ENCODE results near the gene POLG. TPM values are rescaled to one million over a fixed set of nuclear protein-coding genes. Genes with fewer than 3 reads are reported as not detected.
A peak's percentile ranks its signal among the peaks of the same experiment; 100 is the strongest.

POLG gene
- total and polyA plus RNA-seq, 7 donors, result 32.6 to 64.5 (median 52.7) TPM

DNA sequence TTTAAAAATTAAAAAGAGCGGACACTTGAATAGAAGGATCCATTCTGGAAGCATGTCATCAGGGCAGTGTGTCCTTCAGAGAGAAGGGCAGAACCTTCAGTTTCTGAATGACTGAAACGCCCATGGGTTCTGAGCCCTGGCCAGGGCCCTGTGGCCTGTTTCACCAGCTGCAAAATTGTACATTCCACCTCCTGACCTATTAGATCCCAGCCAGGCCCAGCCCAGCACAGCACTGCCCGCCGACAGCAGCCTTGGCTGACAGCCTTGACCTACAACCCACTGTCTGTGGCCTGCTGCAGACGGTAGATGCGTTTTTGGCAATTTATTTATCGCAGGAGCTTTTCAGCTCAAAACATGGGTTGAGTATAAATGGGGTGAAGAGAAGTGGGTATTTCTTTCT, 5.9 kb upstream of the POLG start:
- DNase-seq (no peak), ATAC-seq (no peak)
- Histone ChIP-seq H3K4me1 (no peaks in the 10 kb centered on the region), H3K9me3 (no peaks in the 10 kb centered on the region), H3K36me3 (ENCODE audit: insufficient read depth in 1 of 2, low read depth in 1 of 2) (no peaks in the 10 kb centered on the region), H3K4me3 (no peak overlapping the region), H3K27ac (no peak overlapping the region), H3K27me3 (ENCODE audit: insufficient read depth in 3 of 3, low read length in 2 of 3) (peaks cover 0 to 4% (median 0%) of the 10 kb centered on the region in 3 donors)
- intact Hi-C loops (cut with DNase I), result no loop called here
- TF ChIP-seq, protein P1, sequence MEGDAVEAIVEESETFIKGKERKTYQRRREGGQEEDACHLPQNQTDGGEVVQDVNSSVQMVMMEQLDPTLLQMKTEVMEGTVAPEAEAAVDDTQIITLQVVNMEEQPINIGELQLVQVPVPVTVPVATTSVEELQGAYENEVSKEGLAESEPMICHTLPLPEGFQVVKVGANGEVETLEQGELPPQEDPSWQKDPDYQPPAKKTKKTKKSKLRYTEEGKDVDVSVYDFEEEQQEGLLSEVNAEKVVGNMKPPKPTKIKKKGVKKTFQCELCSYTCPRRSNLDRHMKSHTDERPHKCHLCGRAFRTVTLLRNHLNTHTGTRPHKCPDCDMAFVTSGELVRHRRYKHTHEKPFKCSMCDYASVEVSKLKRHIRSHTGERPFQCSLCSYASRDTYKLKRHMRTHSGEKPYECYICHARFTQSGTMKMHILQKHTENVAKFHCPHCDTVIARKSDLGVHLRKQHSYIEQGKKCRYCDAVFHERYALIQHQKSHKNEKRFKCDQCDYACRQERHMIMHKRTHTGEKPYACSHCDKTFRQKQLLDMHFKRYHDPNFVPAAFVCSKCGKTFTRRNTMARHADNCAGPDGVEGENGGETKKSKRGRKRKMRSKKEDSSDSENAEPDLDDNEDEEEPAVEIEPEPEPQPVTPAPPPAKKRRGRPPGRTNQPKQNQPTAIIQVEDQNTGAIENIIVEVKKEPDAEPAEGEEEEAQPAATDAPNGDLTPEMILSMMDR (IDR thresholded peaks at IDR 0.05), result no peak
- WGBS, 3 donors, result 49 to 62% (median 57%) methylated on average over 7 of the region's 7 CpGs

DNA sequence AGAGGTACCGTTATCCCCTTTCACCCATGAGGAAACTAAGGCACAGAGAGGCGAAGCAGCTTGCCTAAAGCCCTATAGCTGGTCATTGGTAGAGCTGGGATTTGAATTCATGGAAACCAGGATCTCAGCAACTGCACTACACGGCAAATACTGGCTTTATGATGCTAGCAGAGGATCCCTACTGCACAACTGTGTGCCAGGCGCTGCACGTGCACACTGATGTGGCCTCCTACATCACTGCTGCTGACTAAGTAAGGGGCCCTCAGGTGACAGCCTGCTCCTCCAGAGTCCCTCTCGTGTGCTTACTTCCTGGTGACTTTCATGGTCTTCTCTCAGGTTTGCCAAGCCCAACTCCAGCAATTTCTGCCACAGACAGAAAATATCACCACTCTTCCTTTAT, 3.4 kb upstream of the POLG start:
- H3K36me3 ChIP-seq (ENCODE audit: insufficient read depth in 1 of 2, low read depth in 1 of 2), result peaks cover 0 to 7% of the 10 kb centered on the region in 2 donors
- H3K4me1 ChIP-seq, result peaks cover 8% of the 10 kb centered on the region
- TF ChIP-seq, protein P1 (IDR thresholded peaks at IDR 0.05), result no peak
- ATAC-seq (no peak), DNase-seq (no peak)
- no peak overlapping the region for H3K4me3 ChIP-seq
- no peaks in the 10 kb centered on the region for H3K9me3 ChIP-seq
- H3K27me3 ChIP-seq (ENCODE audit: insufficient read depth in 3 of 3, low read length in 2 of 3), result no peaks in the 10 kb centered on the region
- 69 to 72% (median 72%) methylated on average over 6 of the region's 6 CpGs for WGBS, 3 donors
- H3K27ac ChIP-seq, result no peak overlapping the region
- intact Hi-C loops (cut with DNase I), result no loop called here

DNA sequence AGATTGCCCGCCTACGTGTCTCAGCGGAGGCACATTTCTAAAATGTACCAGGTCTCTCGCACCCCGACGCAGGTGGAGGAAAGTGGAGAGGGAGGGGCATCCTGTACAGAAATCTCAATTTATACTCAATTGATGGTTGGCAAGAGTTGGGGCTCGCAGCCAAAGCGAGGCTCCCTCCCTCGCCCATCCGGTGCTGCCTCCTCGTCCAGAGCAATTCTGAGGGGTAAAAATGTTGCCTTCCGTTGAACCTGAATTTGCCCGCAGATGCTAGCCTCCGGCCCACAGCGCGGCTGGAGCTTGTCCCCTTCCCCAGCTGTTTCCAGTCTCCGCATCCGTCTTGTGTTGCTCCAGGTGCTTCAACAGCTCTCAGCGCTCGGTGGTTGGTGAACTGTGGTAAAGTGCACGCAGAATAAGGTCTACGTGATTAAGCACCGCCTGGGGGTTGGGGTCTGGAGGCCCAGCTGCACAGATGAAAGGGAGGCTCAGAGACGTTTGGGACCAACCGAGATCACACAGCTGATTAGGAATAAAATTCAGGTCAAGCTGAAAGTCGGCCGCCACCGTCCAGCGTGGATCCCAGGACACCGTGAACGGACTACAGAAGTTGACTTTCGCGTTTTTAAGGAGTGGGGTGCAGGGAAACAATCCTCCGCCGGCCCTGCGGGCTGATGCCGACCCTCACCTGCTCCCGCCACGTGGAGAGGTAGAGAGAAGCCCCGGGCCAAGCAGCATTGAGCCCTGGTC, 846 bp upstream of the POLG start:
- H3K4me3 ChIP-seq, result peak overlapping the region; percentile 85
- ATAC-seq, result peak; percentile 0 to 13 (median 2)
- WGBS, 3 donors, result 7 to 8% (median 8%) methylated on average over 40 of the region's 40 CpGs
- DNase-seq, result peak in 1 of 2 donors; percentile 63
- peak overlapping the region; percentile 47 for H3K27ac ChIP-seq
- peaks cover 2 to 32% of the 10 kb centered on the region in 2 donors for H3K36me3 ChIP-seq (ENCODE audit: insufficient read depth in 1 of 2, low read depth in 1 of 2)
- TF ChIP-seq, protein P1 (IDR thresholded peaks at IDR 0.05), result no peak
- H3K4me1 ChIP-seq, result peaks cover 32% of the 10 kb centered on the region
- intact Hi-C loops (cut with DNase I), result no loop called here
- H3K27me3 ChIP-seq (ENCODE audit: insufficient read depth in 3 of 3, low read length in 2 of 3), result no peaks in the 10 kb centered on the region
- H3K9me3 ChIP-seq, result no peaks in the 10 kb centered on the region

DNA sequence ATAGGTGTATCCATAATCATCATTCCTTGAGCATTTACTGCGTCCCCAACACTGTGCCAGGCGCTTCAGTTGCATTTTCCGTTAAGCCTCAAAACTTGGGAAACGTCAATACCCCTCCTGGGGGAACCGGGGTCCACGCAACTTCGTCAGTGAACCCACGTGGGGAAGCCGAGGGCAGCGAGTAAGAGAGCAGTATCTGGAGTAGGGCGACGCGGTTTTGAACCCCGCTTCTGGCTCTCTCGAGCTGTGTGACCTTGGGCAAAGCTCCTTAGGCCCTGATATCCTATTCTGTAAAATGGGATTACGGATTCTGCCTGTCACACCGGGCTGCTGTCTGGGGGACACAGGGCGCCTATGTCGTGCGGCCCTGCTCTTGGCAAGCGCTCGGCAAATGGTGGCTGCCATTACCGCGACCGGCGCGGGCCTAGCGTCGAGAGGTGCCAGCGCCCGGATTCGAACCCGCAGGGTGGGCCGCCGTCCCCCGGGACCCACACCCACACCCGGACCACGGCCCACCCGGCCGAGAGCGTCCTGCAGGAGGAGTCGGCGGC, 590 bp downstream of the POLG start:
- ATAC-seq (peak in 1 of 4 donors; percentile 26), DNase-seq (peak in 1 of 2 donors; percentile 79)
- intact Hi-C loops (cut with DNase I), result no loop called here
- Histone ChIP-seq H3K27me3 (ENCODE audit: insufficient read depth in 3 of 3, low read length in 2 of 3) (no peaks in the 10 kb centered on the region), H3K4me1 (peaks cover 43% of the 10 kb centered on the region), H3K4me3 (peak overlapping the region; percentile 85), H3K9me3 (no peaks in the 10 kb centered on the region), H3K36me3 (ENCODE audit: insufficient read depth in 1 of 2, low read depth in 1 of 2) (peaks cover 4 to 47% of the 10 kb centered on the region in 2 donors), H3K27ac (peak overlapping the region; percentile 92)
- WGBS, 3 donors, result 2 to 4% (median 4%) methylated on average over 26 to 43 of the region's 43 CpGs
- TF ChIP-seq, protein P1 (IDR thresholded peaks at IDR 0.05), result no peak
